Middle frontal gyrus (tissue), 1 donor: ENCODE results near the gene TMEM209.

Experiments used
- DNase-seq: peaks from one replicate; pipeline ENCODE4 v3.0.0-alpha.2; 2015; ENCODE audit warnings: low spot score; ENCODE audit errors: extremely low spot score

TMEM209 gene

DNA sequence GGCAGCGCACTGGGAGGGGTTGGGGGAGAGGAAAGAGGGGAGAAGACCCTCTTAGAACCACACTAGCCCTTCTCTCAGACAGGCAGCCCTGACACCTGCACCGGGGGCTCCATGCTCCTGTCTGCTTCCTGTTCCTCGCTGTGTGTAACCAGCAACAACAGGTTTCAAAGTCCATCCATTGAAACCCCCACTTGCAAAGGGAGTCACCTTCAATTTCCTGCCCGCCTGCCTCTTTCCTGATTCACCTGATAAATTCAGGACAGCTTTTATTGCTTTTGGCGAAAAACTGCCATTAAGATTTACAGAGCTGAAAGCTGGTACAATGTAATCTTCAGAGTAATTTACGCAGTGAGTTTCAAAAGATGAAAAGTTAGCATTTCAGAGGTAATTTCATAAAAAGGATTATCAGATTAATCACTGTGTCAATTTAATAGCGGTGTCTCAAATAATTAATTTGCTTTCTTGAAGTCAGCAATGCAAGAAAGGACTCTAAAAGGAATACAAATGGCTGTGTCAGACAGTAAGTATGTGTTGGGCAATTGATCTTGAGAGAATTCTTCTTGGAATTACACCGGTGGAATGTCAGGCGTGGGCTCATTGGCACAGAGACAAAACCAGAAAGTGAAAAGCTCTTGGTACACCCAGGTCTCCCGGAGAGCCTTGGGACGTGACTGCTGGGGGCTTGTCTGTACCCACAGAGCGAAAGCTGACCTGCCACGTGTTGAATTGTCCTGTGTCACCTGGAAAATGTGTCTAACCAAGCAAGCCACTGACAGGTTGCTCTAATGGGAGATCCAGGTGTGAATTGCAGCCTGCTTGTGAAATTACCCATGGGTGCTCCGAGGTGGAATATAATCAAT is 60.7 kb downstream of the TMEM209 start:
- DNase-seq: no peak

DNA sequence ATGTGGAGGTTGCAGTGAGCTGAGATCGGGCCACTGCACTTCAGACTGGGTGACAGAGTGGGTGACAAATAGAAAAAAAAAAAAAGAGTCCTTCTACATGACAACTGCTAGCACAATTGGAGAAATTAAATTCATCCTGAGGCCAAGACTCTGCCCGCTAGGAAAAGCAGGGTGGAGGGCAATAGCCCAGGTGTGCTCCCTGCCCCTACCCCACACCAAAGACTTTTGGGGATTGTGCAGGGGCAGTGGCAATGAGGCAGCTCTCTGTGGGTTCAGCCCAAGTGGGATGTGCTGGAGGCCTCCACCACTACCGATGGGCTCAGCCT is 61.3 kb downstream of the TMEM209 start:
- no peak for DNase-seq

DNA sequence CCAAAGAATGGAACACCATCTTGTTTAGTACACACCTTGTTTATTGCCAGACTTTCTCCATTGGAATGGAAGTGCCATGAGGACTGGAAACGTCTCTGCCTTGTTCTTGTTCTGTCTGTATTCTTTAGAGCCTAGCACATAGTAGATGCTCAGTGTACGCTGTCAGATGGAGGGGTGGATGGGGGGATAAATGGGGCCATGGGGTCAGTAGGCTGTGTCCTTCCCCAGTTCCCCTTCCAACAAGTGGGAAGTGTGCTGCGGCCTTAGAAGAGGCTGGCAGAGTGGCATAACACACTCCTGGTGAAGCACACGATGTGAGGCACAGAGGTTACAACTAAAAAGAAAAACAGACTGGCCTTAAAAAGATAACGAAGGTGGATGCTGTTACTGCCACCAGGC is 61.9 kb downstream of the TMEM209 start:
- no peak for DNase-seq

DNA sequence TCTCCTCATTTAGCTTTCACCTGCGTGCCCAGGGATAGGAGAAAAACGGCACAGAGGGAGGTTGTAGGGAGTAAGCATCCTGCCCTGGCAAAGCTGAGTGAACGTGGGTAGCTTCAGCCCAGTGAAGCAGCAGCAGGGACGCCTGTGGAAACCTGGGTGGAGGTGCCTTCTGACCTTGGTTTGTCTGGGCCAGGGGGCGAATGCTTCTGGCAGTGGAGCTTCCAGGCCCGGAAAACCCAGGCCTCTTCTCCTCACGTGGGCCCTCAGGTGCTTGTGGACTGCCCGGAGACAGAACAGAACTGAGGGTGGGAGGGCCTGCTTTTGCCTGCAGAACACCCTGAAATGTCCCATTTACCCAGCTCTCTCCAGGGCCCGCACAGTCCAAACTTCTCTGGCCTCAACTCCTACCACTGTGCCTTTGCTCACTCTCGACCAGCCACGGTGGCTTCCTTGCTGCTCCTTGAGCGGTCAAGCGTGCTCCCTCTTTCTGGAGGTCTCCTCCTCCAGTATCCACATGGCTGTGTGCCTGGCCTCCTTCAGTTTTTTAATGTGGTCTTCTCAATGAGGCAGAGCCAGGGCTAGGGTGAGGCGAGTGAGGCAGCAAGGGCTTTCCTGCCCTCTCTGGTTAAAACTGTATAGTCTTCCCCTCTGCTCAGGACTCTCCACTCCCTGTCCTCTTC is 62.4 kb downstream of the TMEM209 start:
- no peak for DNase-seq

DNA sequence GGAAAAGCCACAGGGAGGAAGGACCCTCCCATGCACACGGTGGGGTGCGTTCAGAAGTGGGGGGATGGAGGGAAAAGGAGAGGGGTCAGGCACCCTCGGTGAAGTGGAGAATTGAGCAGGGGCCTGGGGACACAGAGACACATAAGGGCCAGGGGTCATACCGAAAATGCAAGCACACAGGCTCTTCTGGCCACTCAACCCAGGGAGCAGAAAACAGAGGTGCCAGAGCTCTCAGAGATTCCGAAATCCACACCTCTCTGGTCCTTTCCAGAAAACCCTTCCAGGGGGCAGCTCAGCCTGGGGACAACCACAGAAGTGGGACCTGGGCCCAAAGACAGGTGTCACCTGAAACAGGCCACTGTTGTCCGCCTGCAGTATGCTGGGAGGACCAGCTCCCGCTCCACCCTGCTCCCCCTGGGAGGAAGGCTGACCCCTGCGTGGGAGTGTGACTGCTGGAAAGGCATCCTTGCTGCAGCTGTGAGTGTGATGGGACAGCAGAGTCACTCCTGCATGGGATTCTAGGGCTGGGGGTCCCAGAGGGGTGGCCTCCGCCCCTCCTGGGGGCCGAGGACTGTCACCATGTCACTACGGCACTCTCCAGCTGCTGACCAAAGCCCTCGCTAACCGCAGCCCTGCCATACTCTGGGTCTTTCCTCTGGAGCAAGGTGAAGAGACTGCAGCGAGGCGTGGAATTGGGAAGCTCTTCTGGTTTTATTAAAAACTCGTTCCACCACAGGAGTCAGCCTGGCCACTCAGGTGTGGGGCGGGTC is 63.1 kb downstream of the TMEM209 start:
- DNase-seq: no peak

DNA sequence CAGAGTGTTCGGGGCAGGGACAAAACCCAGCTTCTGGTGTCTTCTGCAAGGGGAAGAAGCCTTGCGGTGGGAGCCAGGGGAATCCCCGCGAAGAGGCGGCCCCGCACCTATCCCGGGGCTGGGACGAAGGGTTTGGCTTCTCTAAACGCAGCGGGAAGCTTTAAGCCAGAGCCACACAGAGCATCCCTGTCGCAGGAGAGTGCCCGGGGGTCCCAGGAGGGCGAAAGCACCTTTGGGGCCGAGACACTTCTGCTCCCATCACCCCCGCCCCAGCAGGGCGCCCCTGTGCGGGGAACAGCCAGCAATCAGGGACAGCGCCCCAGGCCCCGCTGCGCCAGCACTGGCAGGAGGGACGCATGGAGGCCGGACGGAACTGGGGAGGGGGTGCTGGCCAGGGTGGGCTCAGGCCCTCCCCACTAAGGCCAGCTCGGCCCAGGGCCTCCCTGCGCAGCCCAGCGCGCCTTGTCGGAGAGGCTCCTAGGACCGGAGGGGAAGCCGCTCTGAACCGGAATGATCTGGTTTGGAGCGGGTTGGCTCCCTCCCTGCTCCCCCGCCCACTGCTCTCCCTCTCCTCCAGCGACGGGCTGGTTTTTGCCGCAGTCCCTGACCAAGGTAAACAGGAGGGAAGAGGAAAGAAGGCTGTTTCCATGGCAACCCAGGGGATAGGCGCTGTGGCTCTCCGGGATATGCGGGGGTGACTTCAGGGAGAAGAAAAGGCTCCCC is 63.9 kb downstream of the TMEM209 start:
- DNase-seq: peak; percentile 79

DNA sequence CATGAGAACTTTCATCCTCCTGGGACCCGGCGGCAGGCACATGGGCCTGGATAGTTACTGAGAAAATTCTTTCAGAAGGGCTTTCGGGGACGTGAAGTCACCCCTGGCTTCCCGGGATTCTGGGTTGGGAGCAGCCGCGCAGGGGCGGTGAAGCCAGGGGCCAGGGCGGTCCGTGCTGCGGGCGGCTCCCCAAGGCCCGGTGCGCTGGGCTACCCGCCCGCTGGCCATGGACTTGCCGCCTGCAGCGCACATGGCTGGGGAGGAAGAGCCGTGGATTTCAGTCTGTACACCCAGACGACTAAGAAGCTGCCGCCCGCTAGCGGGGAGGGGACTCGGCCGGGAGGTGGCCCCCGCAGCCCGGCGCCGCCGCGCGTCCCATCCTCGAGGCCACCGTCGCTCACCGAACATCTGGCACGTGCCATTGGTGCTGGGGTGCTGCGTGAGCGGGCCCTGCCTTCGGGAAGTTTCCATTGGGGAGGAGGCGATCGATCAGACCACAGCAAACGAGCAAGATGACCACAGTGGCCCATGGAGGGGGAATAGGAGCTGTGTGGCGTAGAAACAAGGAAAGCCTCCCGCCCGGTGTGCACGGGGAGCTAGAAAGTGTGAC is 64.5 kb downstream of the TMEM209 start:
- DNase-seq: no peak

DNA sequence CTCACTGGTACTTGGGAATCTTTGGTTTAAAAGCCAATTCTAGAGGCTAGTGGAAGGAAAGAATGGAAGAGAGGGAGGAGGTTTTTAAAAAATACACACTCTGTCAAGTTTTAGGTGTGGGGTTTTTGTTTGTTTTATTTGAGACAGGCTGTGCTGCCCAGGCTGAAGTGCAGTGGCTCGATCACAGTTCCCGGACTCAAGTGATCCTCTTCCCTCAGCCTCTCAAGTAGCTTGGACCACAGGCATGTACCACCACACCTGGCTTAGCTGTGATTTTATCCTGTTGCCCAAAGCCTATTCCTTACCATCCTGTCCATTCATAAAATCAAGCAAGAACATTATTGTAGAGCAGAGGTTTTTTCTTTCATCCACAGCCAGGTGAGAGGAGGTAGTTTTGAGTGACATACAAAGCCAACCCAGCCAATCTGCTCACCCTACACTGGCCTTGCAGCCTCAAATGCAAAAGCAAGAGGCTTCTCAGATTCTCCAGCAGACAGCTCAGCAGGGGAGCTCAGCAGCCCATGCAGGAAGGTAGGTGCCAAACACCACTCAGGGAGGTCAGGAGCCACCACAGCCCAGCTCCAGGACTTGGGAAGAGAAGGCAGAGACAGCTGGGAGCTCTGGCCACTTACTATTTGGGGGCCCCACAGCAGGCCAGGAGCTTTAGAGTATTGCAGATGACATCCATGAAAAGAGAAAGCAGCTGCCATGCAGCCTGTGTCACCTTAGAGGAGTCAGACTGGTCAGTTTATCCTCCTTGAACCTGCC is 65.8 kb downstream of the TMEM209 start:
- no peak for DNase-seq

DNA sequence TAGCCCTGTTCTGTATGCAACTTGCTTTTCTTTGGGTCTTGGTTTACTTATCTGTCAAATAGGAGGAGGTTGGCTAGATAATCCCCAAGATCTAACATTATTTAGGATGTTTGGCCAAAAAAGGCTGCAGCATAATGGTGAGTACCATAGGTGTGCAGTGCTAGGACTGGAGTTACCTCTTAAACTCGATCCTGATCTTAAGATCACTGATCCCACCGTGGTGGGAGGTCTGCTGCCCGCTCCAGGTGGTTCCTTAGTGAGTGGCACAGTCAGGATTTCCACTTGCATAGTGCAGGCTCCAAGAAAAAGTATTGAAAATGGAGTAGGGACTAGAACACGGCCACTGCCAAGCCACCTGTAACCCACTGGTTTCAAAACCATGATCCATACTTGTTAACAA is 68.0 kb downstream of the TMEM209 start:
- no peak for DNase-seq

DNA sequence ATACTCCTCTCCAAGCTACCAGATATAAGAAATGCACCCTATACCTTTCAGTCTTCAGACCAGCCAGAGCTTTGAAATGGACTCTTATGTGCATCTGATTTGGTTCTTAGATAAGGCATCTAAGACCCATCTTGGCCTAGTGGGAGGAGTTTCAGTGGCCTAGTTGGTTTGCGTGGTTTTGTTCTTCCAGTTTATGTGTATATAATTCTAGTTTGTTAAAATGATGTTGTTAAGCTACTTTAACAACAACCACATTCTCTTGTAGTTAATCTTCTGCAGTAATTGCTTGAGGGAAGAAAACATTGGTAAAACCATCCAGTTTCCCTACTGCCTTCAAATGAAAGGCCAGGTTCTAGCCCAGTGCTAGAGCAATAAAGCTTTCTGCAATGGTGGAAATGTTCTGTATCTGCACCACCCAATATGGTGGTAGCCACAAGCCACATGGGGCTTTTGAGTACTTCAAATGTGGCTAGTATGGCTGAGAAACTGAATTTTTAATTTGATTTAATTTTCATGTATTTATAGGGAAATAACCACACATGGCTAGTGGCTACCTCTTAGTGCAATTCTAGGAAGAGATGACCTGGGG is 68.5 kb downstream of the TMEM209 start:
- DNase-seq: no peak

DNA sequence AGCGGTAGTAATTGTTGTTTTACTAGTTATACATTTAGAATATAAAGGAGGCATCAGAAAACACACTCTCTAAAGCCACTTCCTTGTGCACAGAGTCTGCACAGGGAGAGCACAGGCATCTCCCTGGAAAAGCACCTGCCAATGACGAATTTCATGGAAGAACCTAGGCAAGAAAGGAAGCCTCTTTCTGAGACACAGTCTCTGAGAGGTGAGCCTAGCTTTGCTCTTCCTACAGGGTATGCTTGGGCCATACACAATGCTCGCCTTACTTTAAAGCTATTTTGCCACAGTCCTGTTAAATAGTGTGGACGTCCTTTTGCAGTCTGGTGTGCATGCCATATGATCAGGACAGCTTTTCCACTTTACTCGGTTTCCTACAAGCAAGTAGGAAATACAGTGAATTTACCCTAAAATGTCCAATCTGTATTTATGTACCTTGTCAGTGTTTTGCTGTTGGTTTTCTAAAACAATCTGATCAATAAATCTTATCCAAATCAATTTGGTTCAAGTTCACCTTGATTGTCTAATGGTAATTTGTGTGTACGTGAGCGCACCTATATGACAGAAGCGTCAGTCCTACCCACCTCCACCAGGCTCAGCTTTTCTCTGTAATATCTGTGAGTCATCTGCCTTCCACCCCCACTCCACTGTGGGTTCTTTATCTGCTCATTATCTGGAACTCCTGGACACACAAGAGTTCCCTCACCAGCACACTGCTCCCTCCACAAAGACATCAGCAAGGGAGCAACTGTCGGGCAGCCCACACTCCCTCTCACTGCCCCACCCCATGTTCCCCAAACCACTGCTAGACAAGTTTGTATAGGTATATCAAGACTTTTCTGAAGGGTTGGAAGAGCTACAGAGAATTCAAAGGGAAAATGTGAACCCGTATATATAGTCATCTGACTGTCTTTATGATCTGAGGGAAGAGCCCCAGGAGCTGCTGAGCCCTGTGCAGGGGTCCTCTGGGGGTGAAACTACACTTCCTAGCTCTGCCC is 69.7 kb downstream of the TMEM209 start:
- no peak for DNase-seq

DNA sequence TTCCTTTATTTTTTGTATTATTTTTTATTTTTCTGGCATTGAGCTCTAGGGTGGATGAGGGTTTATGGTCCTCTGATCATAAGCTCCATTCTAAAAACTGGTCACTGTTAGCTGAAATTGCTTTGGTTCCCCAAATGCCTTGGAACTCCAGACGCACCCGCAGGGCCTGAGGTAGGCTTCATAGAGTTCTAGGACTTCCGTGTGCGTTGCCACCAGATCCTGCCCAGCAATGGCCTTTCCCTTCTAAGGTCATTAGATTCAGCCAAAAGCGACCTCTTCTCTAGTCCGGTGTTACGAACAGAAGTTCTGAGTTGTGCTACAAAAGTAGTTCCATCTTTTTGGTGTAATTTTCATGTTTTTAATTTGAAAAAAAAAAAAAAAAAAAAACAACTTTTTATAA is 70.5 kb downstream of the TMEM209 start:
- DNase-seq: no peak

DNA sequence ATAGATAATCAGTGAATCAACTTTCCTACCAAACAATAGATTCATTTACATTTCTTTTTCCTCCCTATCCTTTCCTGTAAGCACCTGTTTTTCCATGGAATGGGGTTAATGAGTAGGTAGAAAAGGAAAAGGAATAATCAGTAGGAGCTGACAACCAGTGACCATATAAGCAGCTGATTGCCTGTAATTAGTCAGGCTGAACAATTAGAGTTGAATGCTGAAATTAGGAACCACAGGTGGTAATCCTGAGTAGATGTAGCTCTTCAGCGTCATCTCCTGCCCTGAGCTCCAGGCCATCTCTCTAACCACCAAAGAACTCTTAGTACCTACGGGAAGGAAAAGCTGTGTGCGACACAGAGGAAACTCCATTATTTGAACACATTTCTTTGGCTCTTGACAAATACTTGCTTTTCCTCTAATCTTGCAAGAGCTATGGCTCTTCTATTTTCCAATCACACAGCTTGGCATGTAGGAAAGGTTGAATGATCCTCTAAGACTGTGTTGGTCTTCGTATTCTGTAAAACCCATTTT is 71.0 kb downstream of the TMEM209 start:
- no peak for DNase-seq

DNA sequence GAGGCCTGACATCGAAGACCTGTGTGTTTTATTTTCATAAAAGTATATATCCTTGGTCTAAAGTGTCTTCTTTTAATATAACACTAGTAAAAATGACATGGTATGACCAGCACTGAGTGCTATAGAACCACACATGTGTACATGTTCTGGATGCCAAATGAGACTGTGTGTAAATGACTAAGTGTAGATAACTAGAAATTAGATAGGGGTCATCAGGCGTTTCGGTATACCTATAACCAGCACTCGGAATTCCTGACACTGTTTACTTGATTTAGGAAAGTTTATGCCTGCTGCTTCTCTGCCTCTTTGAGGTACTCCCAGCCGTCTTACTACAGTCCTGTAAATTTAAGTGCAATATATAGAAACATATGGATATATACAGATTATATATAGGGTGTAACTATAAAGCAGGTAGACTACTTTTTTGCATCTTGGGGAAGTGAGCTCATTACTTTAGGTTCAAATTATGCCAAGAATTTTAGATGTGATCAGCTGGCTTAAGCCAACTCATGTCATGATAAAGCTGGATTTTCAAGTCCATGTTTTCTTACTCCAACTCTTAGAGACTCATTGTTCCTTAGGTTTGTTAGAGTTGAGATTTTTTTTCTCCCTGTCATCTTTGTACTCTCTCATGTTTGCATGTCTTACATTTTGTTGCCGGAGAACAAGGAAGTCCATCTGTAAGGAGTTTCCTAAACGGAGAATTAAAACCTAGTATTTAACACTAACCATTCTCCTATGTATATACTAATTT is 72.0 kb downstream of the TMEM209 start:
- no peak for DNase-seq

DNA sequence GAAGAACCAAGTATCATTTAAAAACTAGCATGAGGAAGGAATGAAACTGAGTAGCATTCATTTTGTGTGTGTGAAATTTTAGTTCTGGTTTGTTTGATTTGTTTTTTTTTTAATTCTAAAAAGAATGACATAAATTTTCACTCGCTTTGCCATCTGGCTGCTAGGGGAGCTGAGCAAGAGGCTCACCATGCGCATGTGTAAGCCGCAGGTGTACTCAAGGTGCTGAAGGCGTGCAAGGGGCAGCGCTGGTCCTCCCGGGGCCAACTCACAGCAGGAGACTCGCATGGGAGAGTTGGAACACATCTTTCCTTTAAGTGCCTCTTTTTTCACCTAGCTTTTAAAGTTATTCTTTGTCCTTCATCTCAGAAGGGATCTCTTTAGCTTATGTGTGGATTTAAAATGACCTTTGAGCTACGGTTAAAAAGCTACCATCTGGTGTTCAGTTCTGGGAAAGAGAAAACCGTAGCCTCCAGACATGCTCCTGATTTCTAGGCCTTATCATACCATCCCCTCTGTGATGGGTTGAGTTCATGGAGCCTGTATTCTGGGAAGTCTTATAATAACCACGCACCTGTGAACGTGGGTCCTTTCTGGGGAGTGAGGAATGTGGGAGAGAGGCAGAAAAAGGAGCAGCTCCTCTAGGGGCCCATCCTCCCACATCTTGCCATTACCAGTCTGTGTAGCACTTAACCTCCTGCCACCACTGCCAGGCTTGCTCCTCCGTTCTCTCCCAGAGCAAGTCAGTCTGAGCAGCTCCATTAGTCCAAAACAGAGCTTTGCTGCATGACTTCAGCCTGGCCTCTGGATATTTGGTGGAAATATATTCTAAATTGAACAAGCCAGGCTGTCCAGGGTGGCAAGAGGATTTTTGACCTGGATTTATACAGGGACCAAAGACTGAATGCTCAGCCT is 73.0 kb downstream of the TMEM209 start:
- no peak for DNase-seq

DNA sequence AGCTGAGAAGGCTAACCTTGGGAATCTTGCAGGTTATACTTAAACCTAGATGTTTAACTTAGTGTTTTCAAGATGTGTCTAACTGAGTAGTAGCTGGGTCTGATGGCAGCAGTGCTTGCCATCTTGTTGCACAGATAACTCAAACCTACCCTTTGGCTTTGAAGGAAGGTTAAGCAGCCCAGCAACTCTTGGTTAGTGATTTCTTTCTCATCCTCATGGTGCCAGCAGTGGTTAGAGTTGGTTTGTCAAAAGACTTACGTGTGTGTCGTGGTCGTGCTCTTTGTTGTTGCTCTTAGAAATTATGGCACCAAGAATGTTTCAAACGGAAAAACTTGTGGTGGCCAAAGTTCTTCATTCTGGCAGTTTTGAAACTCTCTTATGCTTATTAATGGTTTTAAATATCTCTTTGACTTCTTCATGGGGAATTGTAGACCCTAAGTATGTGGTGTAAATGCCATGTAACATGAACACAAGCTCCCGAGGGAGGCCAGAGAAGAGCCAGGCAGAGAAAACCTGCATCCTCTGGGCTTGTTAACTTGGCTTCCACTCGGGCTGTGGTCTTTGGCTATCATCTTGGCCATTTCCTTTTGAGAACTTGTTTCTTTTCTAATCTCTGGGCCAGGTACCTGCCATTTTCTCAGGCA is 73.9 kb downstream of the TMEM209 start:
- DNase-seq: no peak
